SW 1271 (cell line): ENCODE measurements around the gene ADGRL1.
A peak's percentile ranks its signal among the peaks of the same experiment; 100 is the strongest.
"Not testable (repeated sequence)": the region's sequence is repeated elsewhere in the genome, so short reads cannot be mapped to it uniquely, and the experiment has no call there.

ENCODE experiments used
- DNase-seq, 2 experiments: peaks; one replicate each; lab custom pipeline; 2025; lab: John Stamatoyannopoulos, UW

Gene ADGRL1

GRCh38 chr19:14161305-14161704 lies 44.7 kb downstream of the ADGRL1 start:
- no peak for DNase-seq

GRCh38 chr19:14160017-14160703 lies 45.8 kb downstream of the ADGRL1 start:
- no peak for DNase-seq

GRCh38 chr19:14159059-14159458 lies 46.9 kb downstream of the ADGRL1 start:
- no peak for DNase-seq

DNA sequence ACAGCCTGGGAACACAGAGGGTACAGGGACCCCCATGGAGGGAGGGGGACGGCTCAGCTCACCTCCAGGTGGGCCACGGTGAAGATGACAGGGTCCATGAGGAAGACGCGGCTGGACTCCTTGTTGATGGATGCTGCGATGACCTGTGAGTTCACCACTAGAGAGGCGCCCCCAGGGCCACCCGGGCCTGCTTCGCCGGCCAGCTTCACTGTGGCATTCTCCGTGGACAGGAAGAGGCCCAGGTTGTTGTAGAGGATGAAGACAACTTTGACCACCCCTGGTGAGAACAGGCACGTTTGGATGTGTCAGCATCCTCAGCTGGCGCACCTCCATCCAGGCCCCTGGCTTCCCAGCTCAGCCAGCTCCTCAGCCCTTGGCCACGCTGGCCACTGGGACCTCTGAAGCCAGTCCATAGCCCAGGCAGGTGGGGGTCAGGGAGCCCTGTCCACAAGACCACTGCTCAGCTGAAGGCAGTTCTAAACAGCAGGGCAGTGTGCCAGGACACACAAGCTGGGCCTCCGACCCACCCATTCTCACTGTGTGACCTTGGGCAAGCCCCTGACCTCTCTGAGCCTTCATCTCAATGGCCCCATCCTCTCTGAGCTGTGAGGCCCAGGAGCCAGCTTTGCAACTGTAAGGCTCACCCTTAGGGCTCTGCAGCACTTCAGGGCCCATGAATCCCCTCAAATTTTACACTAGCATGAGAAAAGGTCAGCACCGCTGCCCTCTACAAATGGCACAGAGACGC lies 47.5 kb downstream of the ADGRL1 start:
- no peak for DNase-seq

- DNase-seq = no peak
These were observed 48.8 kb downstream of the ADGRL1 start for GRCh38 chr19:14156971-14157717.

DNA sequence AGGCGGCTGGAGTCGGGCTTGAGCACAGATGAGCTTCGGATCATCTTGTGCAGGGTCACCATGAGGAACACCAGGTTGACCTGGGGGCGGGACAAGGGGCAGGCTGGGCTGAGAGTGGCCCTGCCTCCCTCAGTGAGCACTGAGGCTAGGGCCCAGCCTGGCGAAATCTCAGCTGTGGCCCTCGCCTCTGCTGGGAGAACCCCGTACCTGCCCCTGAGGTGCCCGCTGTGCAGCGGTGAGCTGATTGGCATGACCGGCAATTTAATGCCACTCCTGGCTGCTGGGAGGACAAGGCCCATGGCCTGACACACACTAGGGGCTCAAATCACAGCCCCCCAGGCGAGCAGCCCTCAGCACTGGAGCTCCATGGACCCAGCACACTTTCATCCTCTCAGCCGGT lies 49.8 kb downstream of the ADGRL1 start:
- DNase-seq = no peak

- DNase-seq = no peak
These were observed 50.6 kb downstream of the ADGRL1 start for GRCh38 chr19:14155371-14155770.

- no peak for DNase-seq
These were observed 53.3 kb downstream of the ADGRL1 start for GRCh38 chr19:14152713-14153112.

GRCh38 chr19:14150770-14151661 lies 55.0 kb downstream of the ADGRL1 start:
- DNase-seq = no peak

DNA sequence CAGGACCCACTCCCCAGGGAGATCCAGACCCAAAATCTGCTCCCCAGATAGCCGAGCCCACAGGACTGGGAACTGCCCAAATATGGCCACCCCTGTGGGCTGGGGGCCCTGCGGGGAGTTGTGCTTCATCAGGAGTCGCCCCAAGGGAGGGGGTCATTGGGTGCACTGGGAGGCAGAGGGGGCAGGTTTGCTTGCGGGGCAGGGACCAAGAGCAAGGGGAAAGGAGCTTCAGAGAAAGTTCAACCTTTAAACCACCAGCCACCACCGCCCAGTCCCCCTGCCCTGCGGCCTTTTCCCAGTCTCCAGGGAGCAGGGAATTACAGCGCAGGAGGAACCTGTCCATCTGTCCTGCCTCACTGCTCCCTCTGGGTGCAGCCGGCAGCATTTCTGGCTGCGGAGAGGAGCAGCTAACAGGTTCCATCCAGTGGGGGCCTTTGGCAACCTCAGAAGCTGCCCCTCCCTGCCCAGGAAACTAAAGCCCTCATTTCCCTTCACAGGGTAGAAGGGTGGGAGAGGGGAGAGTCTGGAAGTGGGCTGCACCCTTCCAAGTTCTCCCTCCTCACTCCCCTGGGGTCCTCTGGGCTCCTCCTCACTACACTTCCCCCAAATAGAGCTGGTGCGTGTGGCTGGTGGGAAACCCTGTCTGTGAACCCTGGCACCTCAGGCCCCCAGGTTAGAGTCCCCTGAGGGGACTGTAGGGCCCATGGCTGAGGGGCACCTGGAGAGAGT lies 55.8 kb downstream of the ADGRL1 start:
- no peak for DNase-seq

DNA sequence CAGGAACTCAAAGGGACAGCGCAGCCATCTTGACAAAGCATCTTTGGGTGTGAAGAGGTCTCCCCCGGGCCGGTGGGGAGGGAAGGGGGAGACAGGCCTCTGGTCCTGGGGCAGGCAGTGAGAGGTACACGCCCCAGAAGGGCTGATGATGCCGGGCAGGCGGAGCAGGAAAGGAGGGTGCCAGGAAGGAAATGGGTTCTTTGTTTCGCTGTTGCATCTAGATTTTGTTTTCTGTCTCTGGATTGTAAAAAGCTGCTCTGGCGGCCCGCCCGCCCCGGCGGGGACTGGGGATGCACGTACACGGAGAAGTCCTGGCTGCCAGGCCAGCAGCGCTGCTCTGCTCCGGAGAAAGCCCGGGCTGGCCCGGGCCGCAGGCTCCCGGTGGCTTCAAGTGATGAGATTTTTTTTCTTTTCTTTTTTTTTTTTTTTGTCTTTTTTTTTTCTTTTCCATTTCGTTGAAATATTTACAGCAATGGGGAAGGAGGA lies 56.4 kb downstream of the ADGRL1 start:
- DNase-seq = no peak

- no peak for DNase-seq
These were observed 57.1 kb downstream of the ADGRL1 start for GRCh38 chr19:14148751-14149410.

DNA sequence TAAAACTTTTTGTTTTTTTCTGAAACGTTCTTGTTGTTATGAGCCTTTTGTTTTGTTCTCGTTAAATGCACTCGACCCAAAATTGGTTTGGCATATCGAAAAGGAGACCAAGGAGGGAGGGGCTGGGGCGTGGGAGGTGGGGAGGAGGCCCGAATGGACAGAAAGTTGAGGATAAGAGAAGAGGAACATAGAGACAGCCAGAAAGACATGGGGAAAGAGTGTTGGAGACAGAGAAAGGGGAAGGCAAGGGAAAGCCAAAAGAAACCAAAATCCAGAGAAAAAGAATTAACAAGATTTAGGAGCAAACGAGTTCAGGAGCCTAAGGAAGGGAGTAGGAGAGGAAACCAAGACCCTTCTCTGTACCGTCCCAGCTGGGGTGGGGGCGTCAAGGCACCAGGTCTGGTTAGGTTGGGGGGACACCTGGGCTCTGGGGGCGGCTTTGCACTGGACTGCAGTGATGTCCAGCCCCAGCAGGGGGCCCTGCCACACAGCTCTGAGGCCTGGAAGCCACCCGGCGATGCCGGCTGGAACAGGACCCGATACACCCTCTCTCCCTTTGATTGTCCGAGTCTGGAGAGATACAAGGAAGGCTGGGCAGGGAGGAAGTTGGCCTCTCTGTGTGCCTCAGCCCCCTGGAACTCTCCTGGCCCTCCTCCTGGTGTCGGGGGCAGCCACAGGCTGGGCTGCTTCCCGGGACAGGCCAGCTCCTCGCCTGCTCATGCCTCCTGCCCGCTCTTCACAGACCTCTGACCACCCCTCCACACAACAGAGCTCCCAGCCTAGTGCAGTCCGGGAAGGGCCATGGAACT lies 58.0 kb downstream of the ADGRL1 start:
- peak in 1 of 2 experiments; percentile 26 for DNase-seq

DNA sequence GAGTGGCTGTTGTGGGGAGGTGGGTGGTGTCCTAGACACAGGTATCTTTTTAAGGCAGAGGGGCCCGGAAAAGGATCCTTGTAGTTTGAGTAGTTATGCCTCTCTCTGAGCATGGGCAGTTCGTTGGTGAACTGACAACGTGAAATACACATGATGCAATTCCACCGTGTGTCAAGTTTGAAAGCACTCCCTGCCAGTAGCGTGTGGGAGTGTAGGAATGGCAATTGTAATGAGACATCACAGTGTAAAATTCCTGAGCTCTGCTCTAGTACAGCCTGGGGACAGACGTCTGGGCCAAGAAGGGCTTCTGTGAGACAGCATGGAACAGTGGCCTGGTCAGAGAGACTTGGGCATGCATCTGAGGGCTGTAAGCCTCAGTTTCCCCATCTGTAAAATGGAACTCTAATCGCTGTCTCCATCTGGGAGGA lies 59.2 kb downstream of the ADGRL1 start:
- DNase-seq = no peak

DNA sequence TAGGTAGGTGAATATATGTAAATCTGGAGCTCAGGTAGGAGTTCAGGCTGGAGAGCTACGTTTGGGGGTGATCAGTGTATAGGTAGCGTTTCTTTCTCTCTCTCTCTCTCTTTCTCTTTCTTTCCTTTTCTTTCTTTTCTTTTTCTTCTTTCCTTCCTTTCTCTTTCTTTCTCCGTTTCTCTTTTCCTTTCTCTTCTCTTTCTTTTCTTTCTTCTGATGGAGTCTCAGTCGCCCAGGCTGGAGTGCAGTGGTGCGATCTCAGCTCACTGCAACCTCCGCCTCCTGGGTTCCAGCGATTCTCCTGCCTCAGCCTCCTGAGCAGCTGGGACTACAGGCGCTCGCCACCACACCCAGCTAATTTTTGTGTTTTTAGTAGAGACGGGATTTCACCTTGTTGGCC lies 59.8 kb downstream of the ADGRL1 start:
- not testable (repeated sequence) for DNase-seq

DNA sequence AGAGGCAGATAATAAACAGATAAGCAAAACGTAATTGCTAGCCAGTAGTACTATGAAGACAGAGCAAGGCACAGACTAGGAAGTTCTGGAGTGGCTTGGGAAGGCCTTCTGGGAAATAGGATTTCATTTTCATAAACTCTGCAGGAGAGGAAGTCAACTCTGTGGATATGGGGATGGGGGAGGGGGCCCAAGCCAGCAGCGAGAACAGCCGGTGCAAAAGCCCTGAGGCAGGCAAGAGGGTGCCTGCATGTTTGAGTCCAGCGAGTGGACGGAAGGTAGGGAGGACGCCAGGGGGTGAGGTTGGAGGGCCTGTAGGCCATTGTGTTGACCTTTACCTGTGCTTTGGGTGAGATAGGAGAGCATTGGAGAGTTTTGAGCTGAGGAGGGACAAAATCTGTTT lies 60.6 kb downstream of the ADGRL1 start:
- DNase-seq = no peak

- DNase-seq = no peak
These were observed 63.4 kb downstream of the ADGRL1 start for GRCh38 chr19:14142262-14143190.

DNA sequence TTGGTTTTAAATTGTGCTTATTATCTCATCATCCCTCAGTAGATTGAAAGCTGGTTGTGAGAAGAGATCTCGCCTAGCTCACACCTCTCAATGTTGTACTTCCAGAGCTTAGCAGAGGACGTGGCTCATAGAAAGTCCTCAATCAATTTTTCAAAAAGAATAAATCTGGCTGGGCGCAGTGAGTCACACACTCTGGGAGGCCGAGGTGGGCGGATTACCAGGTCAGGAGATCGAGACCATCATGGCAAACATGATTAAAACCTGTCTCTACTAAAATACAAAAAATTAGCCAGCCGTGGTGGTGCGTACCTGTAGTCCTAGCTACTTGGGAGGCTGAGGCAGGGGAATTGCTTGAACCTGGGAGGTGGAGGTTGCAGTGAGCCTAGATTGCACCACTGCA lies 64.9 kb downstream of the ADGRL1 start:
- no peak for DNase-seq
